Adrenal gland (tissue), 12 donors: ENCODE measurements around the gene H6PD. TPM values are rescaled to one million over a fixed set of nuclear protein-coding genes. Genes with fewer than 3 reads are reported as not detected.
A peak's percentile ranks its signal among the peaks of the same experiment; 100 is the strongest.

Experiments used
- DNase-seq, 7 donors: peaks; one replicate each; pipeline ENCODE4 v3.0.0-alpha.2; 2019 to 2020
- H3K27ac ChIP-seq, 5 donors: fragments of 200-600 bp; sonication (generic) in 4 of 5; 1 replicate in 3 of 5; 2 replicates in 2 of 5; pipeline versions ENCODE4 v1.5.1 to v1.8.0; 2016 to 2020; ENCODE audit warnings: mild to moderate bottlenecking in 1 of 5
- H3K27me3 ChIP-seq: fragments of 200-600 bp; 2 replicates; pipeline ENCODE4 v1.8.0; 2021
- H3K36me3 ChIP-seq, 2 donors: fragments of 200-600 bp; replicated peaks in 1 of 2; 1 replicate in 1 of 2; 2 replicates in 1 of 2; pipeline versions ENCODE4 v1.5.1 to v1.8.0; 2018 to 2022
- H3K4me1 ChIP-seq, 2 donors: fragments of 200-600 bp; replicated peaks in 1 of 2; 1 replicate in 1 of 2; 2 replicates in 1 of 2; pipeline versions ENCODE4 v1.5.1 to v1.8.0; 2018 to 2021
- H3K4me3 ChIP-seq, 4 donors: fragments of 200-600 bp; sonication (generic) in 3 of 4; one replicate each; pipeline ENCODE4 v1.5.1; 2016 to 2018
- H3K9me3 ChIP-seq, 3 donors: fragments of 200-600 bp; sonication (generic) in 1 of 3; replicated peaks in 1 of 3; 1 replicate in 2 of 3; 2 replicates in 1 of 3; pipeline versions ENCODE4 v1.5.1 to v1.8.0; 2016 to 2021
- CTCF ChIP-seq, 6 experiments: fragments of 450-650 bp in 4 of 6; fragments of 200-600 bp in 2 of 6; sonication (generic) in 1 of 6; IDR thresholded peaks; 1 replicate in 5 of 6; 2 replicates in 1 of 6; pipeline versions ENCODE4 v1.5.1 to v1.8.0; 2016 to 2021; ENCODE audit warnings: antibody characterized with exemption in 6 of 6, mild to moderate bottlenecking in 2 of 6, moderate library complexity in 1 of 6
- POLR2A ChIP-seq, 2 donors: fragments of 450-650 bp; IDR thresholded peaks; one replicate each; pipeline ENCODE4 v1.6.1; 2017; ENCODE audit warnings: antibody characterized with exemption in 2 of 2, mild to moderate bottlenecking in 2 of 2, moderate library complexity in 1 of 2
- WGBS, 4 donors: extraction: QIAGEN DNeasy Blood & Tissue Kit in 2 of 4; methylation state at CpG; one replicate each; pipeline versions ENCODE4 v1.1.5 to v1.1.7; 2013 to 2017; 5-methylcytosine and 5-hydroxymethylcytosine counted together
- intact Hi-C, 2 donors: fragments of 100-400 bp; cut with DNase I; formaldehyde crosslinking; loops; one replicate each; pipeline versions ENCODE4 v1.14.1 to v1.15.0; 2022 to 2023
- polyA plus RNA-seq, 3 donors: library from polyadenylated mRNA; stranded (reverse); fragments of 200-250 nt in 2 of 3; fragments of 350-450 nt in 1 of 3; fragmentation: Illumina TruSeq in 1 of 3; extraction: RNeasy Lipid Tissue Mini Kit (QIAGEN cat#74804) in 1 of 3; gene quantifications; one replicate each; pipeline ENCODE4 v1.2.3, GENCODE V29; 2013 to 2014
- total RNA-seq, 9 donors: library from RNA; depleted of rRNA in 4 of 9; stranded (reverse); fragments of >200 nt in 4 of 9; fragments of 120-200 nt in 1 of 9; fragmentation: NEBNext Ultra II Directional in 1 of 9; extraction: Animal tissue kit (Norgen Biotek cat#: 25700) in 1 of 9; gene quantifications; one replicate each; pipeline versions ENCODE4 v1.1.0 to v1.2.4, GENCODE V29; 2013 to 2023
- donor health status: healthy with polysubstance abuse.
- donor health status: Bipolar disorder and iron deficiency.
- donor health status: DM: yes; HTN: yes; CAD: no.
- donor health status: DM: no; HTN: no; CAD: no.
- donor health status: DM: no; HTN: no; CAD: no.
- donor health status: DM: yes; HTN: yes; CAD: no.

Gene H6PD
- total and polyA plus RNA-seq, 12 donors = 20.3 to 116 (median 80.4) TPM

- TF ChIP-seq POLR2A (IDR thresholded peaks at IDR 0.05) (no peak), CTCF (IDR thresholded peaks at IDR 0.05) (no peak)
Measured at GRCh38 chr1:9314711-9315379, 80.3 kb downstream of the H6PD start.

GRCh38 chr1:9315411-9316079 lies 81.0 kb downstream of the H6PD start:
- H3K27ac ChIP-seq = peak overlapping the region in 2 of 5 donors; percentile 23 to 52
- 45 to 50% (median 48%) methylated on average over 15 to 20 of the region's 20 CpGs for WGBS, 4 donors
- no peaks in the 10 kb centered on the region for H3K27me3 ChIP-seq
- intact Hi-C loops = no loop called here
- peaks cover 0 to 9% of the 10 kb centered on the region in 2 donors for H3K4me1 ChIP-seq
- no peak for TF ChIP-seq POLR2A (IDR thresholded peaks at IDR 0.05)
- no peak for TF ChIP-seq CTCF (IDR thresholded peaks at IDR 0.05)
- H3K4me3 ChIP-seq = no peak overlapping the region
- H3K36me3 ChIP-seq = no peaks in the 10 kb centered on the region
- H3K9me3 ChIP-seq = no peaks in the 10 kb centered on the region
- peak in 3 of 7 donors; percentile 33 to 43 (median 35) for DNase-seq

More at GRCh38 chr1:9314711-9315379, 80.3 kb downstream of the H6PD start:
- no peaks in the 10 kb centered on the region for H3K36me3 ChIP-seq
- H3K27ac ChIP-seq = peak overlapping the region in 1 of 5 donors; percentile 52
- H3K4me1 ChIP-seq = peaks cover 0 to 9% of the 10 kb centered on the region in 2 donors
- H3K27me3 ChIP-seq = no peaks in the 10 kb centered on the region
- H3K4me3 ChIP-seq = no peak overlapping the region
- 78 to 89% (median 85%) methylated on average over 7 to 11 of the region's 11 CpGs for WGBS, 4 donors
- no peaks in the 10 kb centered on the region for H3K9me3 ChIP-seq
- intact Hi-C loops = no loop called here
- no peak for DNase-seq

GRCh38 chr1:9316080-9316444 lies 81.5 kb downstream of the H6PD start:
- H3K36me3 ChIP-seq = no peaks in the 10 kb centered on the region
- DNase-seq = no peak
- H3K27me3 ChIP-seq = no peaks in the 10 kb centered on the region
- TF ChIP-seq POLR2A (IDR thresholded peaks at IDR 0.05) = no peak
- no peak for TF ChIP-seq CTCF (IDR thresholded peaks at IDR 0.05)
- no peaks in the 10 kb centered on the region for H3K9me3 ChIP-seq
- H3K4me1 ChIP-seq = peaks cover 0 to 9% of the 10 kb centered on the region in 2 donors
- H3K27ac ChIP-seq = no peak overlapping the region
- no peak overlapping the region for H3K4me3 ChIP-seq
- intact Hi-C loops = no loop called here
- 50 to 57% (median 53%) methylated on average over 2 to 7 of the region's 7 CpGs for WGBS, 4 donors

GRCh38 chr1:9316512-9316911 lies 81.9 kb downstream of the H6PD start:
- no peak overlapping the region for H3K27ac ChIP-seq
- no peaks in the 10 kb centered on the region for H3K9me3 ChIP-seq
- peaks cover 0 to 9% of the 10 kb centered on the region in 2 donors for H3K4me1 ChIP-seq
- no peak overlapping the region for H3K4me3 ChIP-seq
- intact Hi-C loops = no loop called here
- no peak for TF ChIP-seq POLR2A (IDR thresholded peaks at IDR 0.05)
- TF ChIP-seq CTCF (IDR thresholded peaks at IDR 0.05) = no peak
- H3K36me3 ChIP-seq = no peaks in the 10 kb centered on the region
- WGBS, 4 donors = 94 to 95% (median 94%) methylated on average over 24 of the region's 24 CpGs; no CpG with 5 or more reads in 1 of the 4 donors
- DNase-seq = no peak
- no peaks in the 10 kb centered on the region for H3K27me3 ChIP-seq
